DMS153 treated with DMSO at 0.1 percent for 48 hours (cell line): ENCODE data around the gene CASD1.

Experiments
- DNase-seq: peaks from one replicate; lab custom pipeline; 2025; ENCODE audit not compliant: unreplicated experiment; lab: John Stamatoyannopoulos, UW

CASD1 gene

GRCh38 chr7:94579470-94579869 is 69.9 kb downstream of the CASD1 start:
- no peak for DNase-seq

- no peak for DNase-seq
Observed at GRCh38 chr7:94580601-94581000, 71.0 kb downstream of the CASD1 start.

- no peak for DNase-seq
Observed at GRCh38 chr7:94584113-94584512, 74.5 kb downstream of the CASD1 start.

- DNase-seq: no peak
Observed at GRCh38 chr7:94588075-94588474, 78.5 kb downstream of the CASD1 start.

- no peak for DNase-seq
Observed at GRCh38 chr7:94590526-94591162, 81.0 kb downstream of the CASD1 start.

GRCh38 chr7:94591176-94591575 is 81.6 kb downstream of the CASD1 start:
- no peak for DNase-seq

- DNase-seq: no peak
Observed at GRCh38 chr7:94594882-94595281, 85.3 kb downstream of the CASD1 start.

- no peak for DNase-seq
Observed at GRCh38 chr7:94595717-94596116, 86.1 kb downstream of the CASD1 start.

- no peak for DNase-seq
Observed at GRCh38 chr7:94600267-94600666, 90.7 kb downstream of the CASD1 start.

GRCh38 chr7:94602181-94602580 is 92.6 kb downstream of the CASD1 start:
- DNase-seq: no peak

GRCh38 chr7:94605031-94605430 is 95.4 kb downstream of the CASD1 start:
- DNase-seq: no peak
